ELR (cell line): Measurements from ENCODE around the gene COL10A1.

Experiments used
- DNase-seq: peaks from one replicate; pipeline ENCODE4 v3.0.0-alpha.2; 2015; ENCODE audit warnings: low read depth

The COL10A1 gene

DNA sequence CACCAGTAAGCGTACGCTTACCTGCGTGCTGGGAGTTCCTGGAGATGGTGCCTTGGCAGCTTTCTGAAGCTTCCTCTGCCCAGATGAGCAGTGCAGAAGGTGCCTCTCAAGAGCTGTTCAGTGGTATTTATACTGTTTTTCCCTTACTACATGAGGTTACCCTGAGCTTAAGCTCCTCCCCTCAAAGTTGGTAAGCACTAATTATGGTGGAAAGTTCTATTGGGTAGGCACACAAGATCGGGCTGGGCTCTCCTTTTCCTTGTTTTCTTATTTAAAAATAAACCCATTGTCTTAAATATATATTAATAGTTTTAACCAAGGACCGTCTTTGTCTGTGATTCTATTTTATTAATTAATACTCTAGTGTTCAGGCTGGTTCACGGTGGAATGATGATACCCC lies at the start of gene COL10A1:
TSS of gene COL10A1 (minus strand) at position 101 of the 400 bp plus-strand sequence. CDS start 640 bp downstream, outside the sequence.
- DNase-seq: no peak

DNA sequence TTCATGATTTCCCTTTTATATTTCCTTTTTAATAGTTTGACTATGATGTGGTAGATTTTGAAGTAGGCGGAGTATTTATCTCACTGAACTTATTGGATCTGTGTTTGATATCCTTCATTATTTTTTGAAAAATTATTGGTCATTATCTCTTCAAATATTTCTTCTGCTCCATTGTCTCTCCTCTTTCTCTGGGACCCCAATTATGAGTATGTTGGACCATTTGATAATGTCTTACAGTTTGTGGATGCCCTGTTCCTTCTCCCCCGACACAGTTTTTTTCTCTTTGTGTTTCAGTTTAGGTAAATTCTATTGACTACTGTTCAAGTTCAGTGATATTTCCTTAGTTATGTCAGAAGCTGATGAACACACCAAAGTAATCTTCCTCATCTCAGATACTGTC lies 49.4 kb upstream of the COL10A1 start:
- DNase-seq: no peak

DNA sequence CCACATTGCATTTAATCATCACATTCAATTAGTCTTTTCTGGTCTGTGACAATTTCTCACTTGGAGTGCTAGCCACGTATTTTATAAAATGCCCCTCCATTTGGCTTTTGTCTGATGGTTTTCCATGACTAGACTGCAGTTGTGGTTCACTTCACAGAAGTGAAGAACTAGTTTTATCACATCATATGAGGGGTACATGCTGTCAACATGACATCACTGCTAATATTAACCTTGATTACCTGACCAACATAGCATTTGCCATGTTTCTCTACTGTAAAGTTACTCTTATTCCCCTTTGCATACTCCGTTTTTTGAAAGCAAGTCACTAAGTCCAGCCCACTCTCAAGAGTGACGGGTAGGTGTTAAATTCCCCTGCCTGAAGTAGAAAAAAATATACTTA lies 48.0 kb upstream of the COL10A1 start:
- DNase-seq: no peak

DNA sequence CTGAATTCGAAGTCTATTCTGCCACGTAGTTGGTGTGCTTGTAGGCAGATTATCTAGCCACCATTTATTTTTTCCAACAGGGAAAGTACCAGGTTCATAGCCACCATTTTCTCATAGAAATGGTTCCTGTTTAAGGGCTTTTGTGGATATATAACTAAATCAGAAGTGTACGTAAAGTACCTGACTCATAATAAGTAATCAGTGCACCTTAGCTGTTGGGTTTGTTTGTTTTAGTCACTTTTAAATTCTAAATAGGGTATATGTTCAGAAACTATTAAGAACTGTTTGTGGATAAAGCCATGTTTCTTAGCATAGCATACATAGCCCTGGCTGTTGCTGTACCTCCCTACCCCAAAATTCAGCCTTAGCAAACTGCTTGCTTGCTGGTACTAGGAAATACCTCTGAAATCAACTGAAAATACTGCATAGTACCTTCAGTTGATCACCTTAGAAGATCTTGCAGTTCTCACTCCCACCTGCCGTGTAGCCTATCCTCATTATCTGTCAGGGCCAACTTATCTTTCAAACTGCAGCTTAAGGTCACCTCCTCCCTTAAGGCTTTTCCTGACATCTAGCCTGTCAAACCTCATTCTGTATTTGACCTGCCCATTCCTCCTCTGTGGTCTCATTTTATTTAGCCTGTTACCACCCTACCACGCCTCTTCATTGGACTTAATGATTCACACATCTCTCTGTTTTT lies 44.6 kb upstream of the COL10A1 start:
- DNase-seq: no peak

DNA sequence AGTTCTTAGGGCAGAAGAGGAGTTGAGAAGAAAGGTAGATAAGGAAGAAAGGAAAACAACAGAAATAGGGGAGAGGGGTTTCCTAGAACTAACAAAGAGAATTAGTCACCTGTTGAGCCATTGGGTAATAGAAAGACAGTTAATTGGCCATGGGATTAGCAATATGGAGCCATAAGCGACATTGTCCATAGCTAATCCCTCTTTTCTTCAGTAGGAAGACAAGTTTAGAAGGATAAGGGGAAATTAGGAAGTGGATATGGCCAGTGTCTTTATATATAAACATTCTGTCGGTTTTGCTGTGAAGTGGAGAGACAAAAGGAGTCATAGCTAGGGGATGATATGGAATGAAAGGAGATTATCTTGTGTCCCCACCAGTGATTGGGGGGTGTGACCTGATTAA lies 43.9 kb upstream of the COL10A1 start:
- DNase-seq: no peak

DNA sequence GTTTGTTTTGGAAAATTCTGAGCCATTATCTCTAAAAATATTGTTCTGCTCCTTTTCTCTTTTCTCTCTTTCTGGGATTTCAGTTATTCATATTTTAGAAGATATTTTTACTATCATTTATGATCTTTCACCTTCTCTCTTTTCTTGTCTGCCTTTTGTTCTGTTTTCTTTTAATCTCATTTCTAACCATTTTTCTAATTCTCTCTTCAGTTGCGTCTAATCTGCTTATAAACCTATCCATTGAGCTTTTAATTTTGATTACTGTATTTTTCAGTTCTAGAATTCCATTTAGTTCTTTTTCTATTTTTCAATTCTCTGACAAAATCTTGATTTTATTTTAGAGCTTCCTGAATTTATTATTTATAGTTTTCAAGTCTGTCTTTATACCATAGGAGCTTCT lies 42.2 kb upstream of the COL10A1 start:
- no peak for DNase-seq

DNA sequence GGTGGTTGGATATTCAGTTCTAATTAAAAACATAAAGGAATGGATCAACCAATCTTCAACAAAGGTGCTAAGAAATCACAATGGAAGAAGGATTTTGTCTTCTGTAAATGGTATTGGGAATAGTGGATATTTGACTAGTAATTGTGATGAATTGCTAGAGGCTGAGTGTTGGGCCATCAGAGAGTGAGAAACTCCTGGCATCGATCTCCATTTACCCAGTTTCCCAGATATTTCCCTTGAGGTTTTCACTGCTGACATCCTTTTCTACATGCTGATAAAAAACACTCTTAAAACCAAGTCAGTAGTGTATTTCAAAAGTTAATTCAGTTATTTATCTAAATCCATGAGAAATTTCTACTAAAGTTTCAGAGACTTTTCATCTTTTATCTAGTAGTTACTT lies 40.4 kb upstream of the COL10A1 start:
- DNase-seq: no peak

DNA sequence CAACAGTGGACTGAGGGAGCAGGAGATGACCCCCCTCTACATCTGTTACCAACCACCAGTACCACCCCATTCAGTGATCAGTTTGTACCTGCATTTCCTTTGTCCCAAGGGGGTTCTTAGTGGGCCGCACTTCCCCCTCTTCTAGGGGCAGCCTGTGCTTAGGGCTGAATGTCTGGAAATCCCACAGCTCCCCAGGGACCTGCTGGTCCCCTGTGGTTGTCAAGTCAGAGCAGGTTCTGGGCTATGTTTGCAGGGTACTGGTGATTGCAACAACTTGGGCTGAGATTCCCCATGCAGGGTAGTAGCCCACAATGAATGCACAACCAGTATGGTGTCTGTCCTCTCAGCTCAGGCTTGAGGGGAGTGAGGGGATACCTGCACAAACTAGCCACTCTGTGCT lies 39.7 kb upstream of the COL10A1 start:
- no peak for DNase-seq

DNA sequence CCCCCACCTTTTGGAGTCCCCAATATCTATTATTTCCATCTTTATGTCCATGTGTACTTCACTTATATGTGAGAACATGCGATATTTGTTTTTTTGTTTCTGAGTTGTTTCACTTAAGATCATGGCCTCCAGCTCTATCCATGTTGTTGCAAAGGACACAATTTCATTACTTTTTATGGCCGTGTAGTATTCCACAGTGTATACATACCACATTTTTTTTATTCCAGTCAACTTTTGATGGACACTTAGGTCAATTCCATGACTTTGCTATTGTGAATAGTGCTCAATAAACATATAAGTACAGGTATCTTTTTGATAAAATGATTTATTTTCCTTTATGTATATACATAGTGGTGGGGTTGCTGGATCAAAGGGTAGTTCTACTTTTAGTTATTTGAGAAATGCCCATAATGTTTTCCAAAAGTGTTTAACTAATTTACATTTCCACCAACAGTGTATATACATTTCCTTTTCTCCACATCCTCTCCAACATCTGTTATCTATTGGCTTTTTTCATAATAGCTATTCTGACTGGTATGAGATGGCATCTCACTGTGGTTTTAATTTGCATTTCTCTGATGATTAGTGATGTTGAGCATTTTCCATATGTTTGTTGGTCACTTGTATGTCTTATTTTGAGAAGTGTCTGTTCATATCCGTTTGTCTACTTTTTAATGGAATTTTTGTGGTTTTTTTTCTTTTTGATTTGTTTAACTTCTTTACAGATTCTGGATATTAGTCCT lies 34.0 kb upstream of the COL10A1 start:
- peak; percentile 81 for DNase-seq

DNA sequence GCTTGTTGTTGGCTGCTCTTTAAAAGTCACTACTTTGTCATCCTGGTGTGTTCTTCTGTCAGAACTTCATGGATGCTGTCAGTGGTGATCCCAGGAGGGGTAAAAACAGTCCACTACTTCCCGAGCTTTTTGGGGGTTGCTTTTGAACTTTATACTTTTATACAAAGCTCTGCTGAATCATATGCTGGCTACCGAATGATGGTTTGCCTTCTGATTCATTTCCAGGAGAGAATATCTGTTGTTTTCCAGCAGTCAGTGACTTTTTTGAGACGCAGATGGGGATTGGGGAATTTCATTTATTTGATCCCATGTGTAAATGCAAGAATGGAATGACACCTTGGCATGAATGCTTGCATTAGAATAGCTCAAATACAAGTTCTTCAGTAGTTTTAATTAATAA lies 32.7 kb upstream of the COL10A1 start:
- DNase-seq: peak; percentile 72

DNA sequence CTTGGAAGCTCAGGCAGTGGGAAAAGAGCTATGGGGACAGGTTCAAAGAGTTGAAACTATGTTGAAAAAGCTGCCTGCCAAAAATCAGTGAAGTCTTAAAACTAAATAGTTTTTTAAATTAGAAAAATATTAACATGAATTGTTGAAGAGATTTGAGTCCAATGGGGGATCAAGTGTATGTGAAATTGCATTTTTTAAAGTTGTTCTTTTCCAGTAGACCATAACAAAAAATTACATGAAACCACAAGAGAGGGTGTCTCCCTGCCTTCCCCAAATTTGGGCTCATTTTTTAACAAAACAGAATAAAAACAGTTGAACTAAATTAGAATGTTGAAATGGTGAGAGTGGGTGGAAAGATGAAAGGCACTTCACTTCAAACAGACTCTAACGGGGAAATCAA lies 31.5 kb upstream of the COL10A1 start:
- DNase-seq: no peak

DNA sequence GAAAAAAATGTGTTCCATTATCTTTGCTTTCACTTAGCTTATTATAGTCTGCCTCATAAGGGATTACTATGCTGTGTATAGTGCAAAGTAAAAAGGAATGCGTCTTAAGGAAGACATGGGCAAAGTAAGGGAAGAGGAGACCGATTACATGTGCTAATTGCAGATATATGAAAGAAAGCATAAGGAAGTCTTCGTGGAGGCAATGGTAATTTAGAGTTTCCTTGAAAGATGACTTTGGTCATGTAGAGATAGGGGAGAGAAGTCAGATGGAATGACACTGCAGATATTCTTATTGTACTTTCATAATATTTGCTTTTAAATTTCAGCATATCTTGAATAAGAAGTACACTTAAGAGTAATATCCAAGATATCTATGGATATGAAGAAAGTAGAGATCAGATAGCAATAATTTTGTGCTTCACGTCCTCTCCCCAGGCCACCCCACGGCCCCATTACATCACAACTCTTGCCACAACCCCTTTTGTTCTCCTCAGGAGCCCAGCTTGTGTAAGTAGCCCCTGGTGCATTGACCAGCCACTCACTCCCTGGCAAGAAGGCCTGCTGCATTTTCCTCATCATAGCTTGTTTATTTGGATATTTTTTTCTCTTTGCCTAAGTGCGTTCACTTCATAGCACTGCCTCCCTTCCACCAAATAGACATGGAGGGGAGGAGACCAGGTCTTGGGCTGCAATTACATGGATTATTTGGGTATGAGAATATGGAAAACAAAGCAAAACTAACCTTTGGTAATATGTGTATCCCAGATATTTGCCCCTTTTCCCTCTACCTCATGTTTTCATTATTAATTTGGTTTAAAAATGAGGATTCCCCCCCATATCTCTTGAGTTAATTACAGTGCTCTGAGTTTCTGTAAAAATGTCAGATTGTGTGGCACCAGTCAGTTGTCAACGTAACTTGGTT lies 30.7 kb upstream of the COL10A1 start:
- no peak for DNase-seq

DNA sequence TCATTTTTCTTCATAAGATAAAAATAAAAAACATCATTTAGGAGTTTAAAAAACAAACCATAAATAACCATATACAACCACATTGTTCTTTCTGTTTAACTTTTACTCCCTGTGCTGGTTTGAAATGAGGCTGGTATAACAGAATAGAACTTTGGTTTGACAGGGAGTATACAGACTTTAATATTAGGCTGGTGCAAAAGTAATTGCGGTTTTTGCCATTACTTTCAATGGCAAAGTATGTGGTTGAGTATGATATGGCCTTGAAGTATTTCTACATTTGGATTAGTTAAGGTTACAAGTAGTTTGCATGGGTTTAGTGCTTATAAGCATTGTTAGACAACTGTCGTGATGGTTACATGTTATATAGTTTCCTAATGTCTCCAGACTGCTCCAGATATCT lies 29.0 kb upstream of the COL10A1 start:
- no peak for DNase-seq

DNA sequence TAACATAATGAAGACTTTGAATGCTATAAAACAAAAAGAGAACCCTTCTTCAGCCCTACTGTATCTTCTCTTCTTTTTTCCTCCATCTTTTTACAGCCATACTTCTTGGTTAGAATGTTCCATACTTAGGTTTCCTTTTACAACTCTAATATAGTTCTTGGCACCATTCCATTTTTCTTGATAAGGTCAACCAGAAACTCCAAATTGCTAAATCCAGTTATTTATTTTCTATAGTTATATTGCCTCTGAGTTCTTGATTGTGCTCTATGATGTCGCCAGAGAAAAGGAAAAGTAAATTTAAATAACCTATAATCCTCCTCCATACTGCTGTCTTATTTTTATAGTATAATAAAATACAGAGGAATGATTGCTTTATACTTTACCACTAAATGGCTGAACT lies 26.7 kb upstream of the COL10A1 start:
- no peak for DNase-seq

DNA sequence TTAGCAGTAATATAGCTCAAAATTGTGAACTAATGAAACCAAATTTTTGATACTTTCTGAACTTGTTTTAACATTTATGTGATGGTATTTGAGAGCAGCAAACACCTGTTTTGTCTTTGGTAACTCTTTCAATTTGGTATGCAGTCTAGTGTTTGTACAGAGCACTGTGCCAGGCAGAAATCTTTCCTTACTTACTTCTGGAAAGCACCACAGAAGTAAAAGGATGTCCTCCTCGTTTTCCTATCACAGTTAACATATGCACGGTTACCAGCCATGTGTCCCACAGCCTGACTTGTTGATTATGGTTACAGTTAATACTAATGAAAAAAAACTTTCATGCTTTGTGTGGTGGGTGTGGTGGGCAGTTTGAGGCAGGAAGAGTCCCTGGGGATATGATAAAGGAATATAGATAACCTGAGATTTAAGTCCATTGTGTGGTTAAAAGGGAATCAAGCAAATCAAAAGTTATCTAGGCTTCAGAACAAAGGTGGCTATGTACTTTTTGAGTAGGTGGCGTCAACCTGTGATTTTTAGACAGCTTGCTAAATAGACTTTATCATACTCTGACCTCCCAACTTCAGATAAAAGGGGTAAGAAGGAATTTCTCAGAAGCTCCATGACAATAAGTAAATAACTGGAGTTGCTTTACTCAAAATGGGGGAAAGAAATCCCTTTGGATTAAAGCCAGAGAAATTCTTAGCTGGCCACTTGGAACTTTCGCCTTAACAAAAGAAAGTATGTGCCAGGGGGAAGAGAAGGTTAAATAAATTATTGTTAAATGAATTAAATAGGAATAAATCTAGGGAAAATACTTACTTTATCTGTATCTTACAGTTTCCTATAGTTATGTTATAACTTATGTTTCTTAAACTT lies 20.1 kb upstream of the COL10A1 start:
- no peak for DNase-seq

DNA sequence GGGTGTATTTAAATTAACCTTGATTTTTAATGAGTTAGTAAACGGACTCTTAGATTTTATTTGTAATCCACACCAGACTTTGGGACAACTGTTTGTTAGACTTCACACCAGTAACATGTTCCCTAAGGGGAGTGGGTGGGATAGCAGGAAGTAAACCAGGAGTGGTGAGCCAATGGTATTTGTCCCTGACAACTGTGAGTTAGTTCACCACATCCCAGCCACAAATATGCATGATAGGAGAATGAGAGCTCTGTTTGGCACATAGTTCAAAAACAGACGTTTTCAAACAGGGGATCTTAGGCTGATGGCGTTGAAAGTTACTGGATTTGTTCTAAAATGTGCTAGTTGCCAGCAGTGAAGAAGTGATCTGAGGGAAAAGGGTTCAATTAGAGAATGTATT lies 18.7 kb upstream of the COL10A1 start:
- DNase-seq: peak; percentile 88

DNA sequence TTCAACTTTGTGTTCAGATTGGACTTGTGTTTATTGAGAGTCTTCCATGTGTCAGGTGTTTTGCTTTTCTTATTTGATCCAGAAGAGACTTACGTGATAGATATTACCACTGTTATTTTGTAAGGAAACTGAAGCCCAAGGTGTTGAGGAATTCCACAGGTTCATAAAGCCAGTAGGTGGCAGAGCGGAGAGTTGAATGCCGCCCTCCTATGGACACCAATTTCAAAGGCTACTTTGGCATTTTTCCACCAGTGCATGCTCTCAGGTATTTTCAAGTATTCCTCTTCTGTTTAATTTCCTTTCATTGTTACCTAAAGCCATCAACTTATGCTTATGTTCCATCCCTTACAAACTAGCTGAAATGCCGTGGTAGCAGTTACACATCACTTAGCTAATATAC lies 14.0 kb upstream of the COL10A1 start:
- peak; percentile 10 for DNase-seq

DNA sequence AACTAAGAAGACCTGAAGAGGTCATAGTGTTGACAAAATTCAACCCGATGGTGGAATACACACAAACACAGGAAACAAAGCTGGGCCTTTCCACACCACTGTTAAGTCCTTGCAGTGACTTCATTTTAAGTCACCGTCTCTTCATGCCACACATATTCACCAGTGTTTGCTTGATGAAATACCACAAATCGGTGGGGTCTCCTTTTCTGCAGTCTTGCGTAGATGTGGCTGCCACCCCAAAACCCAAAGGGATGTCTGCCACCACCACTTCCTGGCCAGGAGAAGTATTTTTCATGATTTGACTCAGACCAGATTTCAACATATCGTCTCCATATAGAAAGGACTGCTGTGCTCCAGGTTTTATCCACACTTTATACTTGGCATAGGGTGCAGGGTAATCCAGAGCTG lies 11.0 kb upstream of the COL10A1 start:
- DNase-seq: no peak

DNA sequence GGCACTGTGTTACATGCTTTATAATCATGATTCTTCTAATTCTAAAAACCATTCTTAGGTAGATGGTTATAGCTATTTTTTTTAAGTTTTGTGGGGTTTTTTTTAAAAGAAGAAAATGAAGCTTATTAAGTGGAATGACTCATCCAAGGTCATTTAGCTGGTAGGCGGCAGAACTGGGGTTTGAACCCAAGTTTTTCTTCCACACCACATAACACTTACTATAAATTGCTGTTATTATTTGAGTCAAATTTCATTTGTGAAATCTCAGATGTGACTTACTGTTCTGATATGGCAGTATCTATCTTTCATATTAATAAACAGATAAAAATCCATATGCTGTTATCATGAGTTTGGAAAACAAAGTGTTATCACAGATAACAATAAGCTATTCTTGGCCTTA lies 10.4 kb upstream of the COL10A1 start:
- DNase-seq: no peak

DNA sequence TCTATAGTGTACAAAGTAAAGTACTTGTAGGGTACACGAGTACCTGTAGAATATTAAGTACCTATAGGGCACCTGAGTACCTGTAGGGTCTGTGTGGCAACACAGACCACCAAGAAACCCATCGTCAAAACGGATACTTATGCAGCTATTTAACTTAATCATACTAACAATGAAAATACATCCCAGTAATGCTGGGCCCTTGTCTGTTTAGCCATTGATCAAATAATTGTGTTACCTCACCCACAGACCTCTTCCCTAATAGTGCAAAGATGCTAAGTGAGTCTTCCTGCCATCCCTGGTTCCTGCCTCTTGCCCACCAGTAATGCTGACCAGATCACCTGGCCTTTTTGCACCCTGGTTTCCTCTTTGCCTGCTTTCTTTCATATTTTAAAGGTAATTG lies 7.5 kb upstream of the COL10A1 start:
- no peak for DNase-seq

DNA sequence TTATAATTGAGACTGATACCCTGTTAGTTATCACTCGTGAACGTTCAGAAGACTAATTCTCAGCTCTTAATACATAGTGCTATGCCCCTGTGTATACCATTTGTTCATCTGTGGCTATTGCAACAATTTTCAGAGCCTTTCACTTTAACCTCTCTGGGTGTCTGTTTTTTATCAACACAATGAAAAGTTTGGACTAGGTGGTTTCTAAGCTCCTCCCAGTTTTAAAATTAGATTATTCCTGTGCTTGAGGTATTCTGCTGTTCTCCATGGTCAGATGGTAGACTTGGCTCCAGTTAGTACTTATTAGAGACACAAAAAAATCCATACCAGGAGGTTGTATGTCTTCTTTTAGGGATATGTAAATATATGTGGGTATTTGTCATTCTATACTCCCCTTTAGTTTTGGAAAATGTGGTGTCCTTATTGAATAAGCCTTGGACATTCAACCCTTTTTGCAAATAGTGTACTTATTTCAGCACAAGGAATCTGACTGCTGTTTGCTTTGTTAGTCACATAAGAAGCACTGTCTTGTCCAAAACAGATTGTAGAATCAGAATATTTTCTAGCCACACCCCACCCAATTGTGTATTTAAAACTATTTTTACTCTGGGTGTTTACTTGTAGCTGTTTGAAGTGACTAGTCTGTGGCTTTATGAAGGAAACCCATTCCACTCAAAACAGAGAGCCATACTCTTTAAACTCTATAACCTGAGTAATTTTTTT lies 2.0 kb upstream of the COL10A1 start:
- DNase-seq: no peak
